ENCODE data around the gene NCKAP5. TPM values are rescaled to one million over a fixed set of nuclear protein-coding genes. Genes with fewer than 3 reads are reported as not detected.

NCKAP5 gene
- polyA plus RNA-seq, 3 donors = not detected

GRCh38 chr2:133262893-133263292 lies 305.4 kb downstream of the NCKAP5 start:
- Mint-ChIP-seq H3K9me3 (peaks cover 0 to 12% (median 0%) of the 10 kb centered on the region in 7 donors), H3K36me3 (no peaks in the 10 kb centered on the region), H3K4me1 (no peaks in the 10 kb centered on the region), H3K27me3 (ENCODE audit: low read depth in 3 of 3) (peaks cover 17 to 30% (median 28%) of the 10 kb centered on the region in 3 donors), H3K4me3 (no peak overlapping the region), H3K27ac (no peak overlapping the region)
- Histone ChIP-seq H3K9ac (ENCODE audit: insufficient read depth, low read length, poor library complexity, severe bottlenecking) (no peak overlapping the region), H3K4me3 (replicated peaks in 1 of 3; ENCODE audit: low read depth in 2 of 3, low read length in 3 of 3) (no peak overlapping the region), H3K4me2 (replicated peaks; ENCODE audit: extremely low read depth, low read length, poor library complexity, severe bottlenecking) (no peak overlapping the region), H3K9me3 (replicated peaks in 1 of 2; ENCODE audit: control insufficient read depth in 1 of 2, insufficient read depth in 1 of 2, low read length in 2 of 2) (no peaks in the 10 kb centered on the region), H3K36me3 (replicated peaks in 1 of 2; ENCODE audit: control insufficient read depth in 1 of 2, insufficient read depth in 2 of 2, low read length in 2 of 2) (no peaks in the 10 kb centered on the region), H3K4me1 (ENCODE audit: control insufficient read depth in 1 of 2, insufficient read depth in 2 of 2, low read length in 2 of 2) (no peaks in the 10 kb centered on the region), H3K79me2 (ENCODE audit: insufficient read depth, low read length) (no peaks in the 10 kb centered on the region), H2AFZ (ENCODE audit: insufficient read depth, low read depth, low read length, poor library complexity, severe bottlenecking) (no peak overlapping the region), H3K27me3 (ENCODE audit: control insufficient read depth in 2 of 2, insufficient read depth in 2 of 2, low read length in 2 of 2) (peaks cover 0 to 27% of the 10 kb centered on the region in 2 donors), H4K20me1 (ENCODE audit: insufficient read depth, low read length) (no peaks in the 10 kb centered on the region), H3K27ac (ENCODE audit: low read depth in 1 of 2, low read length in 2 of 2) (no peak overlapping the region)
- WGBS (ENCODE audit: insufficient coverage) = no CpG with 5 or more reads among the region's 2 CpGs
- no peak for DNase-seq
- intact Hi-C loops (cut with micrococcal nuclease) = no loop called here
- TF ChIP-seq CTCF (IDR thresholded peaks at IDR 0.05) = no peak

- Mint-ChIP-seq H3K27ac (no peak overlapping the region), H3K4me3 (no peak overlapping the region), H3K36me3 (no peaks in the 10 kb centered on the region), H3K4me1 (no peaks in the 10 kb centered on the region), H3K9me3 (peaks cover 0 to 11% (median 0%) of the 10 kb centered on the region in 7 donors), H3K27me3 (ENCODE audit: low read depth in 3 of 3) (peaks cover 0 to 2% (median 0%) of the 10 kb centered on the region in 3 donors)
- no peak overlapping the region for H3K9ac ChIP-seq (ENCODE audit: insufficient read depth, low read length, poor library complexity, severe bottlenecking)
- WGBS (ENCODE audit: insufficient coverage) = 82% methylated on average over 2 of the region's 2 CpGs
- H3K9me3 ChIP-seq (replicated peaks in 1 of 2; ENCODE audit: control insufficient read depth in 1 of 2, insufficient read depth in 1 of 2, low read length in 2 of 2) = no peaks in the 10 kb centered on the region
- no peaks in the 10 kb centered on the region for H3K4me1 ChIP-seq (ENCODE audit: control insufficient read depth in 1 of 2, insufficient read depth in 2 of 2, low read length in 2 of 2)
- no peaks in the 10 kb centered on the region for H3K27me3 ChIP-seq (ENCODE audit: control insufficient read depth in 2 of 2, insufficient read depth in 2 of 2, low read length in 2 of 2)
- no peaks in the 10 kb centered on the region for H4K20me1 ChIP-seq (ENCODE audit: insufficient read depth, low read length)
- H3K36me3 ChIP-seq (replicated peaks in 1 of 2; ENCODE audit: control insufficient read depth in 1 of 2, insufficient read depth in 2 of 2, low read length in 2 of 2) = no peaks in the 10 kb centered on the region
- intact Hi-C loops (cut with micrococcal nuclease) = no loop called here
- no peak overlapping the region for H3K27ac ChIP-seq (ENCODE audit: low read depth in 1 of 2, low read length in 2 of 2)
- H3K4me3 ChIP-seq (replicated peaks in 1 of 3; ENCODE audit: low read depth in 2 of 3, low read length in 3 of 3) = no peak overlapping the region
- no peak overlapping the region for H2AFZ ChIP-seq (ENCODE audit: insufficient read depth, low read depth, low read length, poor library complexity, severe bottlenecking)
- no peak overlapping the region for H3K4me2 ChIP-seq (replicated peaks; ENCODE audit: extremely low read depth, low read length, poor library complexity, severe bottlenecking)
- no peaks in the 10 kb centered on the region for H3K79me2 ChIP-seq (ENCODE audit: insufficient read depth, low read length)
- no peak for DNase-seq
- TF ChIP-seq CTCF (IDR thresholded peaks at IDR 0.05) = no peak
These were observed 312.9 kb downstream of the NCKAP5 start for GRCh38 chr2:133255360-133255759.
